ENCODE results near the gene GRIN2A.
A peak's percentile ranks its signal among the peaks of the same experiment; 100 is the strongest.

GRIN2A gene

DNA sequence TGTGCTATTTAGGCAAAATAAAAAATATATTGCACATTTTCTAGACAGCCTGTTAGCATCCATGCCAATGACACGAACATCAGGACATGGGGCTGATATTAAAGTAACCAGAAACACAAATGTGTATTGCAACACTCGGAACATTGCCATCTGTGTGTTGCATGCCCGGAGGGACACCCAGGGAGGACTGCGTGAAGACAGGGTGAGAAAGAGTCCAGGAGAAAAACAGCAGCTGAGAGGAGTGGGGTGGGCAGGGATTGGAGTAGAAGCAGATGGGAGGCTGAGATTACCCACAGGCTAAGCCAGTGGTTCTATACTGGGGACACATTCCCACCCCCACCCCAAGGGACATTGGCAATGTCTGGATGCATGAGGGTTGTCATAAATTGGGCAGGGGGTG lies 114.8 kb downstream of the GRIN2A start:
- DNase-seq: no peak
- in situ Hi-C loops (cut with HindIII; ENCODE audit: low pct_ligation_motif_present, low pct_unique_long_range_greater_than_20kb, low sequenced_read_pairs): no loop called here

DNA sequence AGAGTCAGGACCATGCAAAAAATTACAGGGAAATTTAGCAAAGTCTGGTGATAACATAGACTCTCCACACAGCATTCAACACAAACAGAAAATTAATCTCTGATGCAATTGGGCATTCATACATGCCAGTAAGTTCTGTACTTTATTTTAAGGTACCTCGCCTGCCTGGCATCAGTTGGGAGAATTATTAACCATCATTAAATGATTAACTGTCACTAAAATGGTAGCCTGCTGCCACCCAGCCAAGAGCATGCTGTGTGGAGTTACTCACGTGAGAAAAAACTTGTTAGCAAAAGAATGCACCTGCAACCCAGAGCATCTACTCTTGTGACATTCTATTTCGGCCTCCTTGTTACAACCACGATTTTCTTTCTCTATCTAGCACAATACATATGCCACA lies 117.2 kb downstream of the GRIN2A start:
- in situ Hi-C loops (cut with HindIII; ENCODE audit: low pct_ligation_motif_present, low pct_unique_long_range_greater_than_20kb, low sequenced_read_pairs): no loop called here
- DNase-seq: no peak

DNA sequence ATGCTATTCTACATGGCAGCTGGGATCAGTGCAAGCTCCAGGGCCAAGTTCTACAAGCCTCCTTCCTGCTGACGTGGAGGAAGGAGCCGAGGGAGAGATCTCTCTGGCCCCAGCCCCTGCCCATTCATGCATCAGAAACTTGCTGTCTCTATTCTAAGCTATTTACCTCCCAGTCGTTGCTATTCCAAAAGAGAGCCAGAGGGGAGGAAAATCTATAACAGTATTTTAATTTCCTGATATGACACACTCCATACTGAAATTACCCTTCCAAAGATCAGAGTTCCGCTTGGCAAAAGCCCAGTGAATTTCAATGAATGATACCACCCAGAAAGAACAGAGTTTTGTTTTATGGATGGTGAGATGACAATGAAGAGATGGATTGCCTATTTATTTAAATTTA lies 133.4 kb downstream of the GRIN2A start:
- DNase-seq: no peak
- in situ Hi-C loops (cut with HindIII; ENCODE audit: low pct_ligation_motif_present, low pct_unique_long_range_greater_than_20kb, low sequenced_read_pairs): no loop called here

- in situ Hi-C loops (cut with HindIII; ENCODE audit: low pct_ligation_motif_present, low pct_unique_long_range_greater_than_20kb, low sequenced_read_pairs): no loop called here
- no peak for DNase-seq
These were observed 136.3 kb downstream of the GRIN2A start for GRCh38 chr16:10045947-10046346.

GRCh38 chr16:10045291-10045775 lies 136.9 kb downstream of the GRIN2A start:
- in situ Hi-C loops (cut with HindIII; ENCODE audit: low pct_ligation_motif_present, low pct_unique_long_range_greater_than_20kb, low sequenced_read_pairs): no loop called here
- no peak for DNase-seq

DNA sequence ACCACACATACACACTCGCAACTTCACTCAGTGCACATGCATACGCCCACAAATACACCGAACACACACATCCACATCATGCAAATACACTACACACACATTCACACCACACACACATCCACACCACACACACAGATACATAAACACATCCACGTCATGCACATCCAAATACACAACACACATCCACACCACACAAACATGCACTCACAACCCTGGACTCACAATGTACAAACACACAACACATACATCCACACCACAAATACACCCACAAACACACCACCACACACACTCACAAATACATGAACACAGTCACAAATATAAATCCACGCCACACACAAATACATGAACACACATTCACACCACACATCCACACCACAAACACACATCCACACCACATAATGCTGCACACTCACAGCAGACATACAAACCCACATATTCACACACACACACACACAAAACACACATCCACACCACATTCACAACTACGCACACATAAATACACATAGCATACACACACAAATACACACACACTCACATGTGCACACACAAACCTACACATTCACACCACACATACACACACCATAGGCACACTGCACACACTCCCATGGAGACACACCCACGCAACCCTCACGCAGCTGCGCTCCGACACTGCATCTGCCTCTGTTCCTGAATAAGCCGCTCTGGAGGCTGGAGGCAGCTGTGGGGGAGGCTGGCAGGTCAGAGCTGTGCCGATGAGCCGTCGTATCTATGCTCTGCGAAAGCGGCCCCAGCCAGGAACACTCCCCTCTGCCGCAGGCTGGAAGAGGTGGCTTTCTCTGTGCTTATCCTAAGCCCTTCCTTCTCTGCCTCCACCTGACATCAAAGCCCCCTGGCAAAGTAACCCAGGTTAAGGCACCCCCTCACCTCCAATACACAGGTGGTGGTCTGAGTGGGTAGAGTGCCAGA lies 141.8 kb downstream of the GRIN2A start:
- in situ Hi-C loops (cut with HindIII; ENCODE audit: low pct_ligation_motif_present, low pct_unique_long_range_greater_than_20kb, low sequenced_read_pairs): no loop called here

DNA sequence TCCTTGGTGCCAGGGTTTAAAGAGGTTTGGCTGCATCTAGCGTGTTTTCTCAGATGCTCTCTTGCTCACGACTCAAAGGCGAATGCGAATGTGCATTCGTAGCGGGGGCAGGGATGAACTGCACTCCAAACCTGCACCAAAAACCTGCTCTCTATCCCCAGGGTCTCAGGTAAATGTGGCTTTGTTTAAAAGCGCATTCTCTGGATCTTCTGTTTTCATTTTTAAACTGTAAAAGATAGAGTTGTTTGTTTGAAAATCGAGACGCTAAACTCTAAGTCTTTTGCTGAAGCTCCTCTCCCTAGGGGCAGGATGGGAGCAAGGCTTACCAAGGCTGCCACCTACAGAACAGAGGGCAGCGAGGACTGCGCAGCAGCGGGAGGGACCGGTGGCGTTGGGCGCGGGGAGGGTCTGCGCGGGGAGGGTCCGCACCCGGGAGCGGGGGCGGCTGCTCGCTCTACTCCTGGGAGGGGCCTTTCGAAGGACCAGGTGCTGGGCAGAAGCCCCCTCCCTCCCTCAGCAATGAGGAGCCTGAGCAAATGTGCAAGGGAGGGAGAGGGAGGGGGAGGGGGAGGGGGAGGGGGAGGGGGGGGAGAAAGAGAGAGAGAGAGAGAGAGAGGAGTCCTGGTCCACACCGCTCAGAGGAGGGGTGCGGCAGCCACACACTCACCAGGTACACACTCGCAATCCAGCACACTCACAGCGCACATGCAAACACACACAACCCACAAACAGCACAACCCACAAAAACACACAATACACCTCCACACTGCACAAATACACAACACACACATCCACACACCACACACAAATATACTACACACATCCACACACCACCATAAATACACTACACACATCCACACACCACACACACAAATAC lies 142.8 kb downstream of the GRIN2A start:
- in situ Hi-C loops (cut with HindIII; ENCODE audit: low pct_ligation_motif_present, low pct_unique_long_range_greater_than_20kb, low sequenced_read_pairs): no loop called here
- peak; percentile 47 for DNase-seq

More for the DNA sequence above, 141.8 kb downstream of the GRIN2A start:
- DNase-seq: no peak

DNA sequence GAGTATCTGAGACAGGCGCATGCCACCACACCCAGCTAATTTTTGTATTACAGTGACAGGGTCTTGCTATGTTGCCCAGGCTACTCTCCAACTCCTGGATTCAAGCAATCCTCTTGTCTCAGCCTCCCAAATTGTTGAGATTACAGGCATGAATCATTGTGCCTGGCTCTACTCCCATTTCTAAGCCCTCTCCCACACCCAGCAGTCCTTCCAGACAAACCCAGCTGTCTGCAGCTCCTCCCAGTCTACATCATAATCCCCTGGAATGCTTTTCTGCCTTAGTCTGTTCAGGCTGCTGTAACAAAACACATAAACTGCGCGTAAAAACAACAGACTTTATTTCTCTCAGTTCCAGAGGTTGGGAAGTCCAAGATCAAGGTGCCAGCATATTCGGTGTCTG lies 144.5 kb downstream of the GRIN2A start:
- in situ Hi-C loops (cut with HindIII; ENCODE audit: low pct_ligation_motif_present, low pct_unique_long_range_greater_than_20kb, low sequenced_read_pairs): no loop called here
- no peak for DNase-seq

DNA sequence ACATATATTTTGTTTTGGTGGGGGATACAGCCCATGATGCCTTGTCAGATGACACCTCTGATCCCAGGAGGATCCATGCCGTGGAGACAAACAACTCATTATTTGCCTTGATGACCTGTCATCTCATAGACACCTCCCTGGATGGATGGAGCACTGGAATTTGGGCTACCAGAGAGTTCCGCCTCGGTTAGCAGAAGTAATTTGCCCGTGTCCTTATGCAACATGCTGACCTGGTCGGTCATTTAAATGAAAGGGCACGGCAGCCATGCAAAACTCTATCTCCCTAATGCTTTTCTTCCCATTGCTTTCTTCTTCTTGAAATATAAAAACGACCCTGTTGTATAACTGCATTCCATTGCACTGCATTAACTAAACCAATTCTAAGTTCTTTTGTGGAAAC lies 145.3 kb downstream of the GRIN2A start:
- DNase-seq: peak; percentile 46
- in situ Hi-C loops (cut with HindIII; ENCODE audit: low pct_ligation_motif_present, low pct_unique_long_range_greater_than_20kb, low sequenced_read_pairs): no loop called here

DNA sequence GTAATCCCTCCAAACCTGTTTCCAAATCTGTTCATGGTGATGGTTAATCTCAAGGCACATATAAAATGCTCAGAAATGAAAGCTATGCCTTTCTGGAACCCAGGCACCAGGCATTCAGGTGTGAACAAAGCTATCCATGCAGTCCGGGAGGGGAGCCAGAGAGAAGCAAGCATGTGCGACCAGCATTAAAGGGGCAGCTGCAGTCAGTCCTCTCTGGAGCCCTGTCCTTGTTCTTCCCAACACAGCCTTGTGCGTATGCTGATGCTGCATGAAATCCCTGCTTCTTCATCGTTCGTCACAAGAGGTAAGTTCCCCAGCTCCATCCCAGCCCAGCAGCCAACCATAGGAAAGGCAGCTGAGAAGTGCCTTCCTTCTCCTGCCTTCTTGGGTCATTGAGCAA lies 148.7 kb downstream of the GRIN2A start:
- in situ Hi-C loops (cut with HindIII; ENCODE audit: low pct_ligation_motif_present, low pct_unique_long_range_greater_than_20kb, low sequenced_read_pairs): no loop called here
- DNase-seq: peak; percentile 14

GRCh38 chr16:10031955-10032354 lies 150.3 kb downstream of the GRIN2A start:
- in situ Hi-C loops (cut with HindIII; ENCODE audit: low pct_ligation_motif_present, low pct_unique_long_range_greater_than_20kb, low sequenced_read_pairs): no loop called here
- no peak for DNase-seq

GRCh38 chr16:10031473-10031872 lies 150.8 kb downstream of the GRIN2A start:
- no peak for DNase-seq
- in situ Hi-C loops (cut with HindIII; ENCODE audit: low pct_ligation_motif_present, low pct_unique_long_range_greater_than_20kb, low sequenced_read_pairs): no loop called here

DNA sequence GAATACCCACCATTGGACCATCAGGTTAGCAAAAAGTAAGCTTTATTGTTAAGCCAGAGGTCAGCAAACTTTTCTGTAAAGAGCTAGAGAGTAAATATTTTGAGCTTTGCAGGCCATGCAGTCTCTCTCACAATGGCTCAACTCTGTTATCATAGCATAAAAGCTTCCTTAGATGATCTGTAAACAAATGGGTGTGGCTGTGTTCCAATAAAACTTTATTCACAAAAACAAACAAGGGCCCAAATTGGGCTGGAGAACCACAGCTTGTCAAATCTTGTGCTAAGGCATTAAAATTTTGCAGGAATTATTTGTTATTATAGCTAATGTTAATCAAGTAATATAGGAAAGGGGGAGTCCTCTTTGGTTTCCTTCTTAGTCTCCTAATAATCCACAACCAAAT lies 153.6 kb downstream of the GRIN2A start:
- DNase-seq: no peak
- in situ Hi-C loops (cut with HindIII; ENCODE audit: low pct_ligation_motif_present, low pct_unique_long_range_greater_than_20kb, low sequenced_read_pairs): no loop called here

DNA sequence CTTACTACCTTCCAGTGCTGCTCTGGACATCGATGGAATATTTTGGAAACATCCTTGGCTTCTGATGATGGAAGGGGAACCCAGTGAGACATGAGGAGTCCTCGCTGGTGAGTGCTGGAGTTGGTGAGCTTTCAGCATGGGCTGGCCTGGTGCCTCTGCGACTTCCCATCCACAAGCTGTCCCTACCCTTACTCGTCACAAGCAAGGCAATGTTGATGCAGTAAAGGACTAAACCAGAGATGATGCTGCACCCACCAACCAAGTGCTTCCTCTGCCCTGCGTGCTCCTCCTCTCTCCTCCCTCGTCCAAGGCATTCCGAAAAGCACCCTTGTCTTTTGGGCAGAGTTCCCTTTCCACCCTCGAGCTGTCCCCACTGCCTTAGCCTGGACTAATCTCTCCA lies 154.7 kb downstream of the GRIN2A start:
- no peak for DNase-seq
- in situ Hi-C loops (cut with HindIII; ENCODE audit: low pct_ligation_motif_present, low pct_unique_long_range_greater_than_20kb, low sequenced_read_pairs): no loop called here

GRCh38 chr16:10026593-10026992 lies 155.6 kb downstream of the GRIN2A start:
- in situ Hi-C loops (cut with HindIII; ENCODE audit: low pct_ligation_motif_present, low pct_unique_long_range_greater_than_20kb, low sequenced_read_pairs): no loop called here
- DNase-seq: no peak

DNA sequence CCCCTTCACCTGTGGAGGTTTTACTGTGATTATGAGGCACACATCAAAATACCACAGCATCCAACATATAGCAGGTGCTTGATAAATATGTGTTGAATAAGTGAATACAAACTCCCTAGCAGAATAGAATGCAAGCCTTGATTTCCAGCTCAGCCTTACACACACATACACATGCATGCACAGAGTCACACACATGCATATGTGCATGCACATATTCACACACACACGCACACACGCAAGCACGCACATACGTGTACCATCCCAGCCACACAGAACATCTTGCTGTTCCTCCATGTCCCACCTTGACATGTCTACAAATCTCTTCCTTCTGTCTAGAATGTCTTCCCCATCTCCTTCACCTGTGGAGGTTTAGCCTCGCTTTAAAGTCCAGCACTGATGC lies 160.1 kb downstream of the GRIN2A start:
- no peak for DNase-seq
- in situ Hi-C loops (cut with HindIII; ENCODE audit: low pct_ligation_motif_present, low pct_unique_long_range_greater_than_20kb, low sequenced_read_pairs): no loop called here

- DNase-seq: no peak
- in situ Hi-C loops (cut with HindIII; ENCODE audit: low pct_ligation_motif_present, low pct_unique_long_range_greater_than_20kb, low sequenced_read_pairs): no loop called here
These were observed 161.4 kb downstream of the GRIN2A start for GRCh38 chr16:10020866-10021265.

DNA sequence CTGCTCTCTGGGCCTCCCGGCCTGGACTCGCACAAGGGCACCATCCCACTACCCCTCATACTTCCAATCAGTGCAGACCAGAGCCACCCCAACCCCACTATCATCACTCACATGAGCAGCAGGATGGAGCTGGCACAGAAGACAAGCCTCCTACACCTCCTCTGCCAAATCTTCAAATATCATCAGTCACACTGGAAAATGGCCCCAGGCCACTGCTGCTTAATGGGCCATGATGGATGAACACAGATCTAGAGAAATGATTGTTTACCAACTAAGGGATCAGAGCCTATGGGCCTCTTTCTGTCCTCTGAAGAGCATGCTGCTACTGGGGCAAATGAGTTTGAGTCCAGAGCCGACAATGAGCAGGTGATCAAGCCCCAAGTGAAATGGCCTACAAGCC lies 165.5 kb downstream of the GRIN2A start:
- DNase-seq: no peak
- in situ Hi-C loops (cut with HindIII; ENCODE audit: low pct_ligation_motif_present, low pct_unique_long_range_greater_than_20kb, low sequenced_read_pairs): no loop called here

- in situ Hi-C loops (cut with HindIII; ENCODE audit: low pct_ligation_motif_present, low pct_unique_long_range_greater_than_20kb, low sequenced_read_pairs): no loop called here
- DNase-seq: no peak
These were observed 166.8 kb downstream of the GRIN2A start for GRCh38 chr16:10015397-10015796.
